Measurements from ENCODE around the gene PSMG4.

DNA sequence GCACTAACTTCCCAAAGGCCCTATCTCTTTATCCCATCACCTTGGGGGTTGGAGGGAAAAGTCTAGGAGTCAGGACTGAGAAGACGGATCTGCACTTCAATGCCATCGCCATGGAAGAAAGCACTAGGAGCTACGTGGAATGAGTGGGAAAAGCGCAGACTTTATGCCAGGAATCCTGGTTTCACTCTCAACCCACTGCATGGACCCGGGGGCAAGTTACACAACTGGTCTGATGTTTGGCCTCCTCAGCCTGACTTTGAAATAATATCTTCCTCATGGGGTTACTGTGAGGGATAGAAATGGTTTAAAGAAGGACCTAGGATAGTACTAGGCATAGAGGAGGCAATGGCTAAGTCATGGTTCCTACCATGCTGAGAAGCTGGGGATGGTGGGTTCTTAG is 13.5 kb upstream of the PSMG4 start:
- TF ChIP-seq, protein P1, sequence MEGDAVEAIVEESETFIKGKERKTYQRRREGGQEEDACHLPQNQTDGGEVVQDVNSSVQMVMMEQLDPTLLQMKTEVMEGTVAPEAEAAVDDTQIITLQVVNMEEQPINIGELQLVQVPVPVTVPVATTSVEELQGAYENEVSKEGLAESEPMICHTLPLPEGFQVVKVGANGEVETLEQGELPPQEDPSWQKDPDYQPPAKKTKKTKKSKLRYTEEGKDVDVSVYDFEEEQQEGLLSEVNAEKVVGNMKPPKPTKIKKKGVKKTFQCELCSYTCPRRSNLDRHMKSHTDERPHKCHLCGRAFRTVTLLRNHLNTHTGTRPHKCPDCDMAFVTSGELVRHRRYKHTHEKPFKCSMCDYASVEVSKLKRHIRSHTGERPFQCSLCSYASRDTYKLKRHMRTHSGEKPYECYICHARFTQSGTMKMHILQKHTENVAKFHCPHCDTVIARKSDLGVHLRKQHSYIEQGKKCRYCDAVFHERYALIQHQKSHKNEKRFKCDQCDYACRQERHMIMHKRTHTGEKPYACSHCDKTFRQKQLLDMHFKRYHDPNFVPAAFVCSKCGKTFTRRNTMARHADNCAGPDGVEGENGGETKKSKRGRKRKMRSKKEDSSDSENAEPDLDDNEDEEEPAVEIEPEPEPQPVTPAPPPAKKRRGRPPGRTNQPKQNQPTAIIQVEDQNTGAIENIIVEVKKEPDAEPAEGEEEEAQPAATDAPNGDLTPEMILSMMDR (IDR thresholded peaks at IDR 0.05; ENCODE audit: insufficient read depth, low read length): no peak
- TF ChIP-seq GABPA (IDR thresholded peaks at IDR 0.05; ENCODE audit: low read depth): no peak
- TF ChIP-seq POLR2AphosphoS5 (IDR thresholded peaks at IDR 0.05; ENCODE audit: low read depth): no peak

Data from HL-60 (cell line).